ENCODE results near the gene DEFB128. TPM values are rescaled to one million over a fixed set of nuclear protein-coding genes. Genes with fewer than 3 reads are reported as not detected.

DEFB128 gene
- total RNA-seq (2021) = not detected in 2 replicates
- not detected for Bru-seq, nascent RNA
- not detected for BruChase-seq, experiment 1, labeled RNA remaining after a 2-hour chase
- percentile 33 among the genes with signal in this experiment for BruChase-seq, experiment 2, labeled RNA remaining after a 6-hour chase
- long read RNA-seq = 0 reads

DNA sequence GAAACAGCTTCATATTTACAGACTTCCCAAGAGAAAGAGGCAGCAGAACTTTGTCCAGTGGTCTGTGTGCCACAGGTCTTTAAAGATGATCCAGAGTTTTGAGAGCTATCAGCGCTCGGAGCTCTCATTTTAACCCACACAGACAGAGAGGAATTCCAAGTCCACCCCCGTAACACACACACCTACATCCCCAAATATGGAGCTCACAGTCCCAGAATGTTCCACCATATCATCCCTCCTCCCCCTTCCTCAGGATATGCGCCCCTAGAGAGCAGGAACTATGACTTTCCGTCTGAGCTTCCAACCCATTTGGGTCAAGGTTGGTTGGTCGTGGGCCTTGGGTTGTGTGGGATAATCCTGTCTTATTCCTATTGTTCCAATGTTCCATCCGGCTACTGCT is at the start of gene DEFB128:
Gene DEFB128, minus strand, starts transcription at position 101 of the 400 bp plus-strand sequence. Its CDS starts 88 bp downstream, at position 13.
- peaks cover 12% of the 10 kb centered on the region for H3K27me3 ChIP-seq (replicated peaks; ENCODE audit: insufficient read depth, low read depth, low read length, poor library complexity)
- no peaks in the 10 kb centered on the region for H3K4me1 ChIP-seq (ENCODE audit: insufficient read depth, low read length, poor library complexity, severe bottlenecking)
- H3K27ac ChIP-seq (ENCODE audit: low read depth, low read length, poor library complexity, severe bottlenecking) = no peak within 1 kb of the TSS
- intact Hi-C loops (cut with micrococcal nuclease; ENCODE audit: unreplicated experiment) = no loop called here
- POLR2A ChIA-PET (ENCODE audit: low non-redundant PET) = no interaction called here
- no peak within 1 kb of the TSS for H3K4me3 ChIP-seq (ENCODE audit: low read depth, low read length, poor library complexity, severe bottlenecking)
- TF ChIP-seq EZH2 (IDR thresholded peaks at IDR 0.05; ENCODE audit: borderline replicate concordance, low read depth, low read length, poor library complexity, severe bottlenecking) = no peak
- TF ChIP-seq, protein P1, sequence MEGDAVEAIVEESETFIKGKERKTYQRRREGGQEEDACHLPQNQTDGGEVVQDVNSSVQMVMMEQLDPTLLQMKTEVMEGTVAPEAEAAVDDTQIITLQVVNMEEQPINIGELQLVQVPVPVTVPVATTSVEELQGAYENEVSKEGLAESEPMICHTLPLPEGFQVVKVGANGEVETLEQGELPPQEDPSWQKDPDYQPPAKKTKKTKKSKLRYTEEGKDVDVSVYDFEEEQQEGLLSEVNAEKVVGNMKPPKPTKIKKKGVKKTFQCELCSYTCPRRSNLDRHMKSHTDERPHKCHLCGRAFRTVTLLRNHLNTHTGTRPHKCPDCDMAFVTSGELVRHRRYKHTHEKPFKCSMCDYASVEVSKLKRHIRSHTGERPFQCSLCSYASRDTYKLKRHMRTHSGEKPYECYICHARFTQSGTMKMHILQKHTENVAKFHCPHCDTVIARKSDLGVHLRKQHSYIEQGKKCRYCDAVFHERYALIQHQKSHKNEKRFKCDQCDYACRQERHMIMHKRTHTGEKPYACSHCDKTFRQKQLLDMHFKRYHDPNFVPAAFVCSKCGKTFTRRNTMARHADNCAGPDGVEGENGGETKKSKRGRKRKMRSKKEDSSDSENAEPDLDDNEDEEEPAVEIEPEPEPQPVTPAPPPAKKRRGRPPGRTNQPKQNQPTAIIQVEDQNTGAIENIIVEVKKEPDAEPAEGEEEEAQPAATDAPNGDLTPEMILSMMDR (conservative IDR thresholded peaks at IDR 0.05; ENCODE audit: low read depth, low read length) = no peak
- H3K36me3 ChIP-seq (ENCODE audit: insufficient read depth, low read length, poor library complexity, severe bottlenecking) = no peaks in the 10 kb centered on the region
- CTCF ChIA-PET = no interaction called here
- DNase-seq (ENCODE audit: low spot score) = no peak
- BruUV-seq (replicated peaks) = no TSS peak
- H3K9me3 ChIP-seq (ENCODE audit: low read depth, low read length, poor library complexity, severe bottlenecking) = peaks cover 4% of the 10 kb centered on the region

GRCh38 chr20:237929-238328 is 48.4 kb upstream of the DEFB128 start:
- ChIA-PET POLR2A (ENCODE audit: low non-redundant PET) (interaction anchor here (1.0 kb wide), 1 partner anchor 11 kb away, joined by 3 read pairs; no protein-coding TSS in a partner anchor), CTCF (no interaction called here)
- no peak overlapping the region for H3K4me3 ChIP-seq (ENCODE audit: low read depth, low read length, poor library complexity, severe bottlenecking)
- no peak overlapping the region for H3K27ac ChIP-seq (ENCODE audit: low read depth, low read length, poor library complexity, severe bottlenecking)
- BruUV-seq (replicated peaks) = no TSS peak
- no peaks in the 10 kb centered on the region for H3K27me3 ChIP-seq (replicated peaks; ENCODE audit: insufficient read depth, low read depth, low read length, poor library complexity)
- no peaks in the 10 kb centered on the region for H3K9me3 ChIP-seq (ENCODE audit: low read depth, low read length, poor library complexity, severe bottlenecking)
- no peak for DNase-seq (ENCODE audit: low spot score)
- H3K36me3 ChIP-seq (ENCODE audit: insufficient read depth, low read length, poor library complexity, severe bottlenecking) = no peaks in the 10 kb centered on the region
- TF ChIP-seq, protein P1 (conservative IDR thresholded peaks at IDR 0.05; ENCODE audit: low read depth, low read length) = no peak
- no peak for TF ChIP-seq EZH2 (IDR thresholded peaks at IDR 0.05; ENCODE audit: borderline replicate concordance, low read depth, low read length, poor library complexity, severe bottlenecking)
- intact Hi-C loops (cut with micrococcal nuclease; ENCODE audit: unreplicated experiment) = no loop called here
- peaks cover 10% of the 10 kb centered on the region for H3K4me1 ChIP-seq (ENCODE audit: insufficient read depth, low read length, poor library complexity, severe bottlenecking)

DNA sequence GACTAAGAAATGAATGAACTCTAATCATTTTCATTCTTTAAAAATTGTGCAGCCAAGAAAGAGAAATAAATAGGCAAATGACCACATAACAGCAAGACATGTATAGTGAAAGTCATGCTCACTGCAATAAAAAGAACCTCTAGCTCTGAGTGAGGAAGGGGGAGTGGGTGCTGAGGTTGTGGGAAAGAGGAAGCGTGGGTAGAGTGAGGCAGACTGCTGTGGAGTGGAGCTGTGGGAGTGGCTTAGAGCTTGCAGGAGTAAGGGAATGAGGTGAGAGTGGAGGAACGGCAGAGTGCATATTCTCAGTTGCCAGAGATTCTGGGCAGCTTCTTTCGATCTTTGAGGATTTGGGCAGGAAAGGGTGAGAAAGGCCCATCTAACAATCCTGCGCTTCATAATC is 48.0 kb upstream of the DEFB128 start:
- POLR2A ChIA-PET (ENCODE audit: low non-redundant PET) = interaction anchor here (1.0 kb wide), 1 partner anchor 11 kb away, joined by 3 read pairs; no protein-coding TSS in a partner anchor
- BruUV-seq (replicated peaks) = no TSS peak
- H3K27ac ChIP-seq (ENCODE audit: low read depth, low read length, poor library complexity, severe bottlenecking) = no peak overlapping the region
- no peak for DNase-seq (ENCODE audit: low spot score)
- intact Hi-C loops (cut with micrococcal nuclease; ENCODE audit: unreplicated experiment) = no loop called here
- H3K27me3 ChIP-seq (replicated peaks; ENCODE audit: insufficient read depth, low read depth, low read length, poor library complexity) = no peaks in the 10 kb centered on the region
- peaks cover 10% of the 10 kb centered on the region for H3K4me1 ChIP-seq (ENCODE audit: insufficient read depth, low read length, poor library complexity, severe bottlenecking)
- no peaks in the 10 kb centered on the region for H3K9me3 ChIP-seq (ENCODE audit: low read depth, low read length, poor library complexity, severe bottlenecking)
- no peak overlapping the region for H3K4me3 ChIP-seq (ENCODE audit: low read depth, low read length, poor library complexity, severe bottlenecking)
- CTCF ChIA-PET = no interaction called here
- no peaks in the 10 kb centered on the region for H3K36me3 ChIP-seq (ENCODE audit: insufficient read depth, low read length, poor library complexity, severe bottlenecking)
- no peak for TF ChIP-seq EZH2 (IDR thresholded peaks at IDR 0.05; ENCODE audit: borderline replicate concordance, low read depth, low read length, poor library complexity, severe bottlenecking)
- TF ChIP-seq, protein P1 (conservative IDR thresholded peaks at IDR 0.05; ENCODE audit: low read depth, low read length) = no peak

All from A673 (cell line).